DMS114 treated with DMSO at 0.1 percent for 48 hours (cell line): ENCODE results near the gene C9.
"Not testable (repeated sequence)": the region's sequence is repeated elsewhere in the genome, so short reads cannot be mapped to it uniquely, and the experiment has no call there.

ENCODE experiments used
- DNase-seq: peaks from one replicate; lab custom pipeline; 2025; ENCODE audit not compliant: unreplicated experiment; lab: John Stamatoyannopoulos, UW

C9 gene

DNA sequence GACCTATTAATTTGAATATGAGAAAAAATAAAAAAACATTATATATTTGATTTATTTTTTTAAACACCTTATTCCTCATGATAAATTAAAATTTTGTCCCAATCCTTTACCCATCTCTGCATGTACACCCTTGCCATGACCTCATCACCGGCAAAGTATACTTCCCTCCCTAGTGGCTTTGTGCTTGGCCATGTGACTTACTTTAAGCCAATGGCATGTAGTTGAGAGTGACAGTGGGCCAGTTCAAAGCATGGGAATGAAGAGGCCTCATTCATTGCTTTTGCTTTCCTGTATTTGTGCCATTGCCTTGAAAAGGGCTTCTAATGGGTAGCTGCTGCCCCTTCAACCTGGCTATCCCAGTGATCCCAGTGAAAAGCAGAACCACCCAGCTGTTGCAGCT lies 31.2 kb downstream of the C9 start:
- DNase-seq = no peak

DNA sequence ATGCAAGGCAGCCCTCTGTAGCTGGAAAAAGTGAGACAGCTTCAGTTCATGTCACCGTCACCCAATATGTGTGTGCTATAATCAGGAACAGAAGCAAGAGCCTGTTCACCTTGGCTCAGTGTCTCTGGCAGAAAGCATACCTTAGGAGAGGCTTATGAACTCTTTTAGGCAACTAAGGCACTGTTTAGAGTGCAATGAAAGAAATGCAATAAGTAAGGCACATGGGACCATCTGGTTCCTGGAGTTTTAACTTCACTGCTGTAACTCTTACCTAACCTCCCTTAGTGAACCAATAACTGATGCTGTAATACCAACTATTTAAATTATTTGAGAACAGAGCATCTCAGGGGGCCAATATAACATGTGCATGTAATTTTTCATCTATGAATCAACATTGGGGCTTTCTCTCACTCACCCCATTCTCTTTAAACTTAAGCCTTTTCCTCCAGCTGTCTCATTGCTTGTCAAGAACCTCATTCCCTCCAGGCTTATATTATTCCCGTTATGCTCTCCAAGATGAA lies 32.4 kb downstream of the C9 start:
- no peak for DNase-seq

DNA sequence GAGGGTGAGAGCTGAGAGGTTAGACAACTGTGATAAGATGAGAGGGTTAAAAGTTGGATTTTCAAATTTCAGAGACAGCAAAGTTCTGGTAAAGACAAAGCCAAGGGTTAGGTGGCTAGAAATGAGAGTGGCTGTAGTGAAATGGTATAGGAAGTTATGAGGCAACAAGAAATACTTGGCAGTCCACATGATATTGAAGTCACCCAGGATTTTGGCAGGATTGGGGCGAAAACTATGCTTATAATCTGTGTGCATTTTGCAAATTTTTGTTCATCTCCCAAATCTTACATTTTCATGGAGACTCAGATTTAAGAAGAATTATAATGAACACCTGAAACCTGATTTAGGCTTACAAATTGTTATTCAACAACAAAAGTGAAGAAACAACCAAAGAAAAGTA lies 35.6 kb downstream of the C9 start:
- no peak for DNase-seq

DNA sequence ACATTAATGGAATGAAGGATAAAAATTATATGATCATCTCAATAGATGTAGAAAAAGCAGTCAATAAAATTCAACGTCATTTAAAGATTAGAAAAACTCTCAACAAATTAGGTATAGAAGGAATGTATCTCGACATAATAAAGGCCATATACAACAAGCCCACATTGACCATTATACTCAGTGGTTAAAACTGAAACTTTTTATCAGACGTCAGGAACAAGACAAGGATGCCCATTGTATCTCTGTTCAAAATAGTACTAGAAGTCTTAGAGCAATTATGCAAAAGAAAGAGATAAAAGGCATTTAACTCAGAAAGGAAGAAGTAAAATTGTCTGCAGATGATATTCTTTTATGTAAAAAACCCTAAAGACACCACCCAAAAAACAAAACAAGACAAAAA lies 40.8 kb downstream of the C9 start:
- DNase-seq = no peak

DNA sequence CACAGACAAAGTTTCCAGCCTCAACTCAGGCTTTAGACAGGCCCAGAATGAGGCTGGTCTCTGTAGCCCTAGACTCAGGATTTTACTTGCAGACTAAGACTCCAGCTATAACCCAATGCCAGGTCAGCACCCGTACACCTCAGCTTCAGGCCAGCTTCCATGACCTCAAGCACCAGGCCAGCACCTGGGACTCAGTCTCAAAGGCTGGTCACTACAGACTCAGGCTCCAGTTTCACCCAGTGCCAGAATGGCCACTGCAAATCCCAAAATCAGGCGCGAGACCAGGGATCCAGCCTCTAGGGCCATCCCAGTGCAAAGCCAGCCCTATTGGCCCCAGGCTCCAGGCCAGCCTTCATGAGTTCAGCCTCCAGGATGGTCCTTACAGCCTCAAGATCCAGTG lies 44.9 kb downstream of the C9 start:
- DNase-seq = no peak

DNA sequence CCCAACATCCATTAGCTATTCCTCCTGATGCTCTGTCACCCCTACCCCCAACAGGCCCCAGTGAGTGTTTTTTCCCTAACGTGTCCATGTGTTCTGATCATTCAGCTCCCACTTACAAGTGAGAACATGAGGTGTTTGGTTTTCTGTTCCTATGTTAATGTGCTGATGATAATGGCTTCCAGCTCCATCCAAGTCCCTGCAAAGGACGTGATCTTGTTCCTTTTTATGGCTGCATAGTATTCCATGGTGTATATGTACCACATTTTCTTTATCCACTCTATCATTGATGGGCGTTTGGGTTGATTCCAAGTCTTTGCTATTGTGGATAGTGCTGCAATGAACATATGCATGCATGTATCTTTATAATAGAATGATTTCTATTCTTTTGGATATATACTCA lies 47.8 kb downstream of the C9 start:
- DNase-seq = not testable (repeated sequence)

DNA sequence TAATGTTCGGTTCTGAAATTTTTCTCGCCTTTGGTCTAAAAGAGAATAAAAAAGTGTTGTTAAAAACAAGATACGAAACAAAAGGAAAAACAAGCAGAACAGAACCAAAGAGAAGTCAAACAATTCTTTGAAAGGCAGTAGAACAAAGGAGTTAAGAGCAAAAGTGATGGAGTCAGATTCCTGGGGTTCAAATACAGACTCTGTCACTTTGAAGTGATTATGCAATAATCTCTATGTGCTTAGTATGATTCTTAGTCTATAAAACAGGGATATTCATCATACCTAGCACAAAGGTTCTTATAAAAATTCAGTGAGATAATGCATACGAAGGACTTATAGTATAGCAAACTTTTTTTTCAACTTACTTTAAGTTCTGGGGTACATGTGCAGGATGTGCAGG lies 48.3 kb downstream of the C9 start:
- no peak for DNase-seq

DNA sequence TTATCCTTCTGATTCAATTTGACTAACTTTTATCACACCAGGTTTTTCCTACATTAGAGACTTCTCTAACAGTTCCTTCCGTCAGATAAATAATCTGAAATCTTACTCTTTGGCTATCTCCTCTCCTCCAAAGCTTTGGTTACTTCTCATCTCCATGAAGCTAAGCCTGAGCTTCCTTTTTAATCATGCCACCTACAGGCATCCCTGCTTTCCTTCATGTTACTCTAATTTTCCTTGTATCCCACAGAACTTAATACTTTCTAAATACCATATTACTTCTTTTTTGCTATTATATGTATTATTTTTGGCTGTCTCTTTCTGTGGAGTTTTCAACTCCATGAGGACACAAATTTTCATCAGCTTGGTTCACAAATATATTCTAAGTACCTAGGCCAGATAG lies 49.7 kb downstream of the C9 start:
- no peak for DNase-seq

DNA sequence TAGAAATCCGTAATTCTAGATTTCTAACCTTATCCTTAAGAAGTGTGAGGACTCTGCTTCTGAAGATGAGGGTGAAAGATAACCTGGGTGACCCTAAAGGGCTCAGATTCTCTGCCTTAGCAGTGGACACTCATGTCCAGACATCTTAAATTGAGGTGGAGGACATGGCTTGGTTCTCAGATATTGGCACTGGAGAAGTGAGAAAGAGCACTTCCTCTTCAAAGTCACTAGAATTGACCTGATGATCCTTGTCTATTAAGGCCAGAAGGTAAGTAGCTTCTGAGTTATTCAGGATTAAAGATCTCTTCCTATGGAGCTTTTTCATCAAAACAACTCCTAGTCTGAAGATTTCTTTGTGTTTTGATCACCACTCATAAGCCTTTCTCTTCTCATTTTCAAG lies 54.8 kb downstream of the C9 start:
- no peak for DNase-seq

DNA sequence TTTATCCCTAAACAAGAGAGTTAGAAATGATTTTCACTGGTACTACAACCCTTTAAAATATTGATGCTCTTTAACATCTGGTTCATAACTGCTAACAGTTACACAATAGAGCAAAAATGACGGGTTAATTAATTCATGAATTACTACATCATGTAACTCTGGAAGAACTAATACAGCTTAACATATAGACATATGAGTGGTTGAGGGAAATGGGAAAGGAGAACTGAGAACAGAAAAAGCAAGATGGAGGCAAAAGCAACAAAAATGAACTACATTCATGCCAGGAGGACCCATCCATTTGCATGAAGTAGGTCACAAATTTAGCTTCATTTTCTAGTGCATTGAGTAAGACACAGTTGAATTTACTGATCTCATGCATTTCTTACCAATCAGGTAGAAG lies 61.8 kb downstream of the C9 start:
- DNase-seq = no peak

DNA sequence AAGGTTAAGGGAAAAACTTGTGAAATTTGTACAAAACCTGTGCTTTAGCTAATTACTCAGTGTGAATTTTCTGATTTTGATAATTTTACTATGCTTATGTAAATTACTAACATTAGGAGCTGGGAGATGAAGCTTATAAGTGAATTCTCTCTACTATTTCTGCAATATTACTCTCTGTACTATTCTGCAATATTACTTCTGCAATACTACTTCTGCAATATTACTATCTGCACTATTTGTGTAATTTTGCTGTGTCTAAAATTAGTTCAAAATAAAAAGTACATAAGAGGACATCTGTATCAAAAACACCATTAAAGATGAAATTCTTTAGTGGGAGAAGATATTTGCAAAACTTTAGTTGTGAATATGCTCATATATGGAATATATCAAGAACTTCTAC lies 62.9 kb downstream of the C9 start:
- no peak for DNase-seq

DNA sequence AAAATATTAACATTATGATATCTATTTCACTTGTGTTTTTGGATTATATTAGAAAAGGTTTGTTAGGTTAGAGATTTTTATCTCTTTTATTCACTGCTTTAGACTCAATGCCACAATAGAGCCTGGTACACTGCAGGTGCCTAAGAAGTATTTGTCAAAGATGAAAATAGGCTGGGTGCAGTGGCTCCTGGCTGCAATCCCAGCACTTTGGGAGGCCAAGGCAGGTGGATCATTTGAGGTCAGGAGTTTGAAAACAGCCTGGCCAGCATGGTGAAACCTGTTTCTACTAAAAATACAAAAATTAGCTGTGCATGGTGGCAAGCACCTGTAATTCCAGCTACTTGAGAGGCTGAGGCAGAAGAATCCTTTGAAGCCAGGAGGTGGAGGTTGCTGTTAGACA lies 64.3 kb downstream of the C9 start:
- no peak for DNase-seq

DNA sequence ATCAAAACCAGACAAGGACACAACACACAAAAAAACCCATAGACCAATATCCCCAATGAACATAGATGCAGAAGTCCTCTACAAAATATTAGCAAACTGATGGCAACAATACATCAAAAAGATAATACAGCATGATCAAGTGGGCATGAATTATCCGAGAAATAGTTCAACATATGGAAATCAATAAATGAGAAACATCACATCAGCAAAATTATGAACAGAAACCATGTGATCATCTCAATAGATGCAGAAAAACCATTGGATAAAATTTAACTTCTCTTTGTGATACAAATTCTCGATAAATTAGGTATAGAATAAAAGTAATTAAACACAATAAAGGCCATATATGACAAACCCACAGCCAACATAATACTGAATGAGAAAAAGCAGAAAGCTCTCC lies 69.6 kb downstream of the C9 start:
- DNase-seq = no peak

DNA sequence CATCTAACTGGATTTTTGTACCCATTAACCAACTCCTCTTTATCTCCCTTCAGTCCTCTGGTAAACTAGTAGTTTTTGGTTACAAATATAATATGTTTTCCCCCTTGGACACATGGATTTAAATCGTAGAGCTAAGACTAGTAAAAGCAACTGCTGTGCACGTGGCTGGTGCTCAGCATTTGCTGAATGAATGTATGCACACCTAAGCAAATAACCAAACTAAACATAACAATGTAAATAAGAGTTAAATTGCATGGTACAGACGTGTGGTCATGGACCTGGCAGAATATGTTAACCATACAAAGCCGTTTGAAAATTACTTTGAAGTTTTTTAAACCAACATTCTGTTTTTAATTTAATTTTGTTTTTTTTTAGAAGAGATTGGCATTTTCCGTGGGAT lies 79.7 kb downstream of the C9 start:
- no peak for DNase-seq

DNA sequence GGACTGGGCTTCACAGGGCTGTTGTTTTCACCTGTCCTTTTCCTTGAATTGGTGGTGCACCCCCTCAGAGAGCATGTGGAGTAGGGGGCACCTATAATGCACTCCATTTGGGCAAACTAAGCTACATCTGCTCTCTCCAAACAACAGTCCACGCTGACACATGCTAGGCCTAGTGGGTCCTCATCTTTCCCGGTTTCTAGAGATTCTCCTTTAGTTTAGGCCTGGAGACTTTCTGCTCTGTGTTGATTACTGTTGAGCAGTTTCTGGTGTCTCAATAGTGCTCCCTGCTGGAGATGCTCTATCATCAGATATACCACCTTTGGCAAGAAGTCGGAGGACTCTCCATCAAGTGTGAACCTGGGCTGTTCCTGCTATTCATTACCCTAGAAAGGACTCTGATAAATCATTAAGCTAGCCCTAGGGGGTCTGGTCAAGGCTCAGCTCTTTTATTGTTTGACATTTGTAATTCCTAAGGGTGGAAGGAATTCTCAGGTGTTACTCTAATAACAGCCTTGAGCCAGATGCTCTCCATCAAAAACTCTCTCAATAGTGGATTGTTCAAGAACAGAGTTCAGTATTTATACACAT lies 81.0 kb downstream of the C9 start:
- no peak for DNase-seq

DNA sequence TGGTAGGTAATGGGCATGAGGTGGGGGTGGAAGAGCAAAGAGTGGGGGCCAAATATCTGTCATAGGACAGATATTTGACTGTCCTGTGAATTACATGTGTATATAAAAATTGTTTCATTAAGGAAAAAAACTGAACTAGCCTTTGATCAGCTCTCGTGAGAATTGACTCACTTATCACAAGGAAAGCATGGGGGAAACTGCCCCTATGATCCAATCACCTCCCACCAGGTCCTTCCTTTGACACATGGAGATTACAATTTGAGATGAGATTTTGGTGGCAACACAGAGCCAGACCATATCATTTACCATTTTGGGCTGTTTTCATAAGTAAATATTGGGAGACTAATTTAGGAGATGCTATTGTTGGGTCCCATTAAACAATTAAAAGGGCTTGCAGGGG lies 81.7 kb downstream of the C9 start:
- DNase-seq = no peak

DNA sequence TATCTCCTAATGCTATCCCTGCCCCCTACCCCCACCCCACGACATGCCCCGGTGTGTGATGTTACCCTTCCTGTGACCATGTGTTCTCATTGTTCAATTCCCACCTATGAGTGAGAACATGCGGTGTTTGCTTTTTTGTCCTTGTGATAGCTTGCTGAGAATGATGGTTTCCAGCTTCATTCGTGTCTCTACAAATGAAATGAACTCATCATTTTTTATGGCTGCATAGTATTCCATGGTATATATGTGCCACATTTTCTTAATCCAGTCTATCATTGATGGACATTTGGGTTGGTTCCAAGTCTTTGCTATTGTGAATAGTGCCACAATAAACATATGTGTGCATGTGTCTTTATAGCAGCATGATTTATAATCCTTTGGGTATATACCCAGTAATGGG lies 88.4 kb downstream of the C9 start:
- not testable (repeated sequence) for DNase-seq

DNA sequence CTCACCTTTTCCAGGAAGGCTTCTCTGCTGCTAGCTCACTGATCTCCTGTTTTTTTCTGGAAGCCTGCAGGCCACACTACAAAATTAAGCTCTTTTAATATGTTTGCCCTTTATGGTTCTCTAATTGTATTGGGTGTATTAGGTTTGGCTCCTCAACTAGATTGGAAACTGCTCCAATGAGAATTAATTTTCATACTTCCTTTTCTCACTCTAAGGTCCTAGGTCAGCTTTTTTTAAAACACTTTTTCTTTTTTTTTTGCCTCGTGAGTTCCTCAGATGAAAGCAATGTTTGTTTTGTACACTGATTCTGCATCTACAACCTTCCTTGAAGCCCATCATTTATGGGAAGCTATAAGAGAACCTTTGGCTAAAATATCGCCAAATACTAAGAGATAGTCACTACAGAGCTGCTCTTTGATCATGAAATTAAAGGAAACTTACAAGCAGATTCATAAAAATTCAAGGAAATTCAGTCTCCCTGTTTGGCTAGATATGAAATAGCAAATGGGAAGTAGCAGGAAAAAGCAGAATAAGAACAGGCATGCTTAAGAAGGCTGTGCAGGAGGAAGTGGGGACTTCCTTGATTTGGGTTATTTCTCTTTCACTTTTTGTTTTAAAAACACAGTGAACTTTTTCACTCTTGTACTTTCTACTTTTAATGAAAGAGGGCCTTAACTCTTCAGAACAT lies 89.8 kb downstream of the C9 start:
- DNase-seq = no peak

DNA sequence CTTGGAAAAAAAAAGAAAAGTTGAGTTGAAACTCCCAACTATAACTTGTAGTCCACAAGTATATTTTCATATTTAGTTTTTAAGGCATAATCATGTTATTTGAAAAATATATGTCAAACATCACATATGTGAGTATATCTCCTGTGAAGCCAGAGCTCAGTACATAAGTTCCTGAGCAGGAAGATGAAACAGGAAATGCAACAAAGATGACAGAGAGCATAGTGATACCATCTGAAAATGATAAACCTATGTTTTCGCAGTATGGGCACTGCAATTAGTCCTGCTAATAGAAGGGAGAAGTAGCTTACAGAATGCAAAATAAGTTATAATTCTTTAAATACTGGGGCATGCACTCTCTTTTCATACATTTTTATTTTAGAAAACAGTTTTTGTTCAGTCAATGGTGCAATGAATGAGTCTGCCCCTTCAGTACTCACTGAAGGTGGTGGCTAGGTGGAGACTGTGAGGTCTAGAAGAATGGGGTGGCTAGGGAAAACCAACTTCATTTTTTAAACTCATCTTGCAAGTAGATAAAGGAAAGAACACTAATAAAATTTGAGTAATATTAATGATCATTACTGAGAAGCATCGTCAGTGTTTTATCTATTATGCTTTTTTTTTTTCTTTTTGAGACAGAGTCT lies 90.9 kb downstream of the C9 start:
- no peak for DNase-seq

DNA sequence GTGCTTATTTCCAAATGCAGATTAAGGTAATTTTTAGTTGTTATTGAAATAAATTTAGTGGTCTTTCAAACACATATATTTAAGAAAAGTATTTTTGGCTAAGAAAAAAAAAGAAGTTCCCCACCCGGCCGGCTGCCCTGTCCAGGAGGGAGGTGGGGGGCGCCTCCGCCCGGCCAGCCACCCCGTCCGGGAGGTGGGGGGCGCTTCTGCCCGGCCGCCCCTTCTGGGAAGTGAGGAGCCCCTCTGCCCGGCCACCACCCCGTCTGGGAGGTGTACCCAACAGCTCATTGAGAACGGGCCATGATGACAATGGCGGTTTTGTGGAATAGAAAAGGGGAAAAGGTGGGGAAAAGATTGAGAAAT lies 91.4 kb downstream of the C9 start:
- not testable (repeated sequence) for DNase-seq

DNA sequence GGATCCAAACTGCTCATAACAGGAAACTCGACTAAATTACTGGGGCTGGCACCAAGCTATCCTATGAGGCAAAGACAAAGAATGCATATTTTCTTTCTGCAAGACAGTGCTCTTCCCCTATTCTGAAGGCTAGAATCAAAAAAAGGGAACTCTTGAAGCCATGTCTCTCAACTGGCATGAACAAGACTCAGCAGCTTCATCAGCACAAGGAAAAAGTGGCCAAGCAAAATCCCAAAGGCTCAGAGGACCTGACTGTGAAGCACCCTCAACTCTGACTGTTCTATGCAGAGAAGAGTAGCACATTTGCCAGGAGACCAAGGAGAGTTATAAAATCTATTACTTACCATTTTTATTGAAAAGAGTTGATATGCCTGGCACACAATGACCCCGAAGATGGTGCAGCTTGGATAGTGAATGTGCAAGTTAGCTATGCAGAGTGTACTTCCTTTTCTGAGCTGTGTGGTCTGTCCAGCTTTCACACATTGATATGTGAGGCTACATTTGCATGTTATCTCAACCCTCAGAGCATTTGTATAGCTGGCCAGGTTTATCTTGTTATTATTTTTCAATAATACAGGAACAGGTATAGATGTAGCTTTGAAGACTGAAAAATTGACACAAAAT lies 94.0 kb downstream of the C9 start:
- no peak for DNase-seq

DNA sequence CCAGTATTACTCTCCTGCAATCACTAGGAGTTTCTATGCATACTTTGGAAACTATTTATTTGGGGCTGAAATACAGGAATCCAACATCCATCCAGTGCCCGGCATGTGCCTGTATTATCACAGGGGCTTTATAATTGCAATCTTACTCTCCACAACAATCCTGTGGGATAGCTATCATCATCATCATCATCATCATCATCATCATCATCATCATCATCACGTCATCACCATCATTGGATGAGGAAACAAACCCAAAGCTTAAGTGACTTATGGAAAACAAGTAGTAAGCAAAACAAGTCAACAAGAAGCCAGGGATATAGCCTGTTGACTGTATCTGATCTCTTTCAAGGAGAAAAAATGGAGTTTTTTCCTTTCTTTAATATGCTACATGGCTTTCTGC lies 97.1 kb downstream of the C9 start:
- no peak for DNase-seq
